ENCODE measurements around the gene VCL. TPM values are rescaled to one million over a fixed set of nuclear protein-coding genes. Genes with fewer than 3 reads are reported as not detected.
"Not testable (repeated sequence)": the region's sequence is repeated elsewhere in the genome, so short reads cannot be mapped to it uniquely, and the experiment has no call there.

VCL gene
- polyA plus RNA-seq, 1 donor from 2014 or later: 44.2 TPM

DNA sequence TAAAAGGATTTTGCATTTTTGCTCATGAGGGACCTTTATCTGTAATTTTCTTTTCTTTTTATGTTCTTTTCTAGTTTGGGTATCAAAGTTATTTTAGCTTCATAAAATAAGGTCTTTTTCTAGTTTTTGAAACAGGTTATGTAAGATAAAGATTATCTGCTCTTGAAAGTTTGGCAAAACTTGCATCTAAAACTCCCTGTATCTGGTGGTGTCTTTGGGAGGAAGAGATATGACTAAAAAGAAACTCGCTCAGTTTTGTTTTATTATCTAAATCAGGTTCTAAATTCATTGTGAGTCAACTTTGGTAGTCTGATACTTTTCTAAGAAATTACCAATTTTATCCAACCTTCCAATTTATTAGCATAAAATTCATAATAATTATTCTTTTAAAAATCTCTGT is 55.1 kb downstream of the VCL start:
- Mint-ChIP-seq H3K27me3 (no peaks in the 10 kb centered on the region), H3K9me3 (no peaks in the 10 kb centered on the region), H3K4me3 (no peak overlapping the region), H3K27ac (peak overlapping the region in 1 of 3 donors; percentile 39), H3K36me3 (peaks cover 2% of the 10 kb centered on the region), H3K4me1 (peaks cover 12 to 23% (median 15%) of the 10 kb centered on the region in 3 donors)

DNA sequence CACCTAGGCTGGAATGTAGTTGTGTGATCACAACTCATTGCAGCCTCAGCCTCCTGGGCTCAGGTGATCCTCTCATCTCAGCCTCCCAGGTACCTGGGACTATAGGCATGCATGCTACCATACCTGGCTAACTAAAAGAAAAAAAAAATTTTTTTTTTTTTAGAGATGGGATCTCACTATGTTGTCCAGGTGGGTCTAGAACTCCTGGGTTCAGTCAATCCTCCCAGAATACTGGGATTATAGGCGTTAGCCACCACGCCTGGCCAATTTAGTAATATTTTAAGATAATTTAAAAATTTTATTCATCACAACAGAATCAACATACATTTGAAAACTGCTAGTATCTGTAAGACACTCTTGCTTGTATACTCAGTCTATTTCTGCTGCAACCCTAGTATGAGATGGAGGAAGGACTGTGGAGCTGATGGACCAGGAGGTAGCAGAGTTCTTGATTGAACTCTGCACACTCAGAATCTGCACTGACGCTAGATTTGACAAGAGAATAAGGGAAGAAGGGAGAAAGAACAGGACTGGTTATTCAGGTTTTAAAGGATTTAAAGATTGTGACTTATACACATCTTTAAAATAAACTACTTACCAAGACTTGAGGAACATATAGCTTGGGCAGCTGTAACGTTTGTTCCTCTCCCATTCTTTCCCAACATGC is 57.6 kb downstream of the VCL start:
- H3K9me3 Mint-ChIP-seq: no peaks in the 10 kb centered on the region
- H3K36me3 Mint-ChIP-seq: peaks cover 4% of the 10 kb centered on the region
- H3K27me3 Mint-ChIP-seq: no peaks in the 10 kb centered on the region
- H3K27ac Mint-ChIP-seq: no peak overlapping the region
- no peak overlapping the region for H3K4me3 Mint-ChIP-seq
- H3K4me1 Mint-ChIP-seq: peaks cover 16 to 22% (median 19%) of the 10 kb centered on the region in 3 donors

DNA sequence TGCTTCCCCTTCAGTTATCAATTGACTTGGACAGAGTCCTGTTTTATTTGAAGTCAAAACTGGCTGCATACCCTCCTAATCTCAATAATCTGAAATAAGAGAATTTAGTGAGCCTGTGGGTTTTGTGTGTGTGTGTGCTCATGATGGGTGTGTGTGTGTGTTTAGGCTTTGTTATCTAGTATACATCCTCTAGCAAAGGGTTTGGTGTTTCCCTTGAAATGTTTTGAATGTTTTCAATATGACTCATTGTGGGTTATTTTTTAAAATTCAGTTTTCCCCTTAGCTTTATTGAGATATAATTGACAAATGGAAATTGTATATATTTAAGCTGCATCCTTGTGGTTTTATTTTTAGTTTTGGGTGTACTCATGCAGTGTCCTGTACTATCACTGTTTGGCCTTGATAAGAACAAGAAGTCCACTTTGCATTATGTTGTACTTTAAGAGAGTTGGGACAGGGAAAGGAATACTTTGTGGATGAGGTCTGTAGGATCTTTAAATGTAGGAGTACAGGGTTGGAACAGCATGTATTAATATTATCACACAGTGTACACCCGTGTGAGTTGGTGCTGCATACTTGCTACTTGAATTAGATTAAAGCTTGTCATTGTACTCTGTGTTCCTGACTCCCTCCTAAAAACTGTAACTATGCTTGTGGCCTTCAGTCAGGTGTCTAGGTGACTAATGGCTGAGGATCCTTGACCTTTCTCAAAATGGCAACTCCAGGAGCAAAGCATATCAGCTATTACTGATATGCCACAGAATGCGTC is 58.3 kb downstream of the VCL start:
- Mint-ChIP-seq H3K27ac (peak overlapping the region in 1 of 3 donors; percentile 32), H3K4me3 (no peak overlapping the region), H3K9me3 (no peaks in the 10 kb centered on the region), H3K4me1 (peaks cover 18 to 27% (median 19%) of the 10 kb centered on the region in 3 donors), H3K27me3 (no peaks in the 10 kb centered on the region), H3K36me3 (peaks cover 3% of the 10 kb centered on the region)

DNA sequence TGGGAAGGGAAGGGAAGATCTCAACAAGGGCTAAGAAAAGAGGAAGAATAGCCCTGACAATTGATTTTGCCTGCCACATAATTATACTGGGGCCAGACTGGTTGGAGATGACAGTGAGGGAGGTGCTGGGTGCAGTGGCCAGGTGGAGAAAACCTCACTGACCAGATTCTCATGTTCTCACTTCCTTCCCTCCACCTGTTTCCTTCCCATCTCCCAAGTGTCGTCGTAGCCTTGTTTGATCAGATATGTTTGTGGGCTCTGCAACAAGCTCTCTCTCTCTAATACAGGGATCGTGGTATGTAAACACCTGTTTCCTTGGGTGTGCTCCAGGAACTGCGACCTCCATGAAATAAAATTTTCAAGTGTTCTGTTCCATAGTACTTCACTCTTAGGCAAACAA is 60.2 kb downstream of the VCL start:
- Mint-ChIP-seq H3K4me1 (peaks cover 18 to 28% (median 19%) of the 10 kb centered on the region in 3 donors), H3K27ac (peak overlapping the region in 1 of 3 donors; percentile 71), H3K27me3 (no peaks in the 10 kb centered on the region), H3K4me3 (peak overlapping the region in 2 of 4 donors; percentile 19 to 79), H3K9me3 (no peaks in the 10 kb centered on the region), H3K36me3 (peaks cover 2% of the 10 kb centered on the region)

DNA sequence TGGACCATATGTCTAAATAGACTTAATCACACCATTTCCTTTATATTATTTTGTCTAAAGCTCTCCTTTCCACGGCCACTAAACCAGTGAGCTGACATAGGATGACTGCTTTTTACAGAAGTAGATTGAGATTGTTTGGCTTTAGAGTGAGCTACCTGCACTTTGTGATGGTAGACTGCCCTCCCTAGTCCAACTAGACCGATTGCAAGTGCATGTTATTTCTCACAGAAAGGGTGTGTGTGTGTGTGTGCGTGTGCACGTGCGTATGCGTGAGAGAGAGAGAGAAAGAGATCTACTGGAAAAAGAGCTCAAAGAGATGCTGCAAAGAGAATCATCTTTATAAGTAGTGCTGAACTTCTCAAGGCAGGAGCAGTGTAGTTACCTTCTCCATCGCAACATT is 60.7 kb downstream of the VCL start:
- H3K36me3 Mint-ChIP-seq: peaks cover 6% of the 10 kb centered on the region
- peak overlapping the region in 1 of 4 donors; percentile 30 for H3K4me3 Mint-ChIP-seq
- peak overlapping the region in 1 of 3 donors; percentile 15 for H3K27ac Mint-ChIP-seq
- peaks cover 18 to 27% (median 19%) of the 10 kb centered on the region in 3 donors for H3K4me1 Mint-ChIP-seq
- no peaks in the 10 kb centered on the region for H3K27me3 Mint-ChIP-seq
- H3K9me3 Mint-ChIP-seq: no peaks in the 10 kb centered on the region

DNA sequence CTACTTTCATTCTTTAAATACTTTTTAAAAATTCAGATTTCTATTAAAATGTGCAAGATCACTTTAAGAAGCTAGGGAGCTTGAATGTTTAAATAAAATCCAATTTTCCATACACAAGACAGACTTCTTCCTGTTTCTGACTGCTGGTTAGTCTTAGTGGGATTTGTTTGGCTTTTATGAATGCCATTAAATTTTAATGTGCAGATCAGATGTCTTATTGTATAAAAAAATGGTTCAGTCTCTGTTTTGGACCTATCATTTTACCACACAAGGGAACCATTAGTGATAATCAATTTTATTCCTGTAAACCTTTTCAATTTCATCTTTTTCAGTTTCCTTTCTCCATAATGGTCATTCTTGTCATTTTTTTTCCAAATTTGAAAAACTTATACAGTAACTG is 63.2 kb downstream of the VCL start:
- Mint-ChIP-seq H3K4me3 (no peak overlapping the region), H3K36me3 (peaks cover 12% of the 10 kb centered on the region), H3K4me1 (peaks cover 16 to 23% (median 16%) of the 10 kb centered on the region in 3 donors), H3K27ac (no peak overlapping the region), H3K9me3 (no peaks in the 10 kb centered on the region), H3K27me3 (no peaks in the 10 kb centered on the region)

DNA sequence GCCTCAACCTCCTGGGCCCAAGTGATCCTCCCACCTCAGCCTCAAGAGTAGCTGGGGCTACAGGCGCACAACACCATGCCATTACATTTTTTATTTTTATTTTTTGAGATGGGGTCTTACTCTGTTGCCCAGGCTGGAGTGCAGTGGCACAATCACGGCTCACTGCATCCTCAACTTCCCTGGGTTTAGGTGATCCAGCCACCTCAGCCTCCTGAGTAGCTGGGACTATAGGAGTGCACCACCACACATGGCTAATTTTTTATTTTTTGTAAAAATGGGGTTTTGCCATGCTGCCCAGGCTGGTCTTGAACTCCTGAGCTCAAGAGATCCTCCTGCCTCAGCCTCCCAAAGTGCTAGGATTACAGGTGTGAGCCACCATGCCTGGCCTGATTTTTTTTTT is 64.1 kb downstream of the VCL start:
- H3K4me1 Mint-ChIP-seq: peaks cover 11 to 17% (median 14%) of the 10 kb centered on the region in 3 donors
- not testable (repeated sequence) for H3K27me3 Mint-ChIP-seq, H3K27ac Mint-ChIP-seq, H3K4me3 Mint-ChIP-seq, H3K9me3 Mint-ChIP-seq
- peaks cover 12% of the 10 kb centered on the region for H3K36me3 Mint-ChIP-seq

DNA sequence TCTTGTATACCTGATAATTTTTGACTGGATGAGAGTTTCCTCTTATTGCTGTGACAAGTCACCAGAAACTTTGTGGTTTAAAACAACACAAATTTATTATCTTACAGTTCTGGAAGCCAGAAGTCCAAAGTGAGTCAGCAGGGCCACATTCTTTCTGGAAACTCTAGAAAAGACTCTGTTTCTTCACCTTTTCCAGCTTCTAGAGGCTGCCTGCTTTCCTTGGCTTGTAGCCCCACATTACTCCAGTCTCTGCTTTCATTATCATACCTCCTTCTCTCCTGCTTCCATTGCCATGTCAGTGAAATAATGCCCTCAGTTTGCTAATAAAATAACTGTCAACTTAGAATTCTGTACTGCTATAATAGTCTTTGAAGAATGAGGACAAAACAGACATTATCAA is 65.3 kb downstream of the VCL start:
- no peaks in the 10 kb centered on the region for H3K9me3 Mint-ChIP-seq
- no peak overlapping the region for H3K27ac Mint-ChIP-seq
- no peaks in the 10 kb centered on the region for H3K27me3 Mint-ChIP-seq
- H3K4me1 Mint-ChIP-seq: peaks cover 5 to 10% (median 7%) of the 10 kb centered on the region in 3 donors
- no peak overlapping the region for H3K4me3 Mint-ChIP-seq
- peaks cover 12% of the 10 kb centered on the region for H3K36me3 Mint-ChIP-seq

DNA sequence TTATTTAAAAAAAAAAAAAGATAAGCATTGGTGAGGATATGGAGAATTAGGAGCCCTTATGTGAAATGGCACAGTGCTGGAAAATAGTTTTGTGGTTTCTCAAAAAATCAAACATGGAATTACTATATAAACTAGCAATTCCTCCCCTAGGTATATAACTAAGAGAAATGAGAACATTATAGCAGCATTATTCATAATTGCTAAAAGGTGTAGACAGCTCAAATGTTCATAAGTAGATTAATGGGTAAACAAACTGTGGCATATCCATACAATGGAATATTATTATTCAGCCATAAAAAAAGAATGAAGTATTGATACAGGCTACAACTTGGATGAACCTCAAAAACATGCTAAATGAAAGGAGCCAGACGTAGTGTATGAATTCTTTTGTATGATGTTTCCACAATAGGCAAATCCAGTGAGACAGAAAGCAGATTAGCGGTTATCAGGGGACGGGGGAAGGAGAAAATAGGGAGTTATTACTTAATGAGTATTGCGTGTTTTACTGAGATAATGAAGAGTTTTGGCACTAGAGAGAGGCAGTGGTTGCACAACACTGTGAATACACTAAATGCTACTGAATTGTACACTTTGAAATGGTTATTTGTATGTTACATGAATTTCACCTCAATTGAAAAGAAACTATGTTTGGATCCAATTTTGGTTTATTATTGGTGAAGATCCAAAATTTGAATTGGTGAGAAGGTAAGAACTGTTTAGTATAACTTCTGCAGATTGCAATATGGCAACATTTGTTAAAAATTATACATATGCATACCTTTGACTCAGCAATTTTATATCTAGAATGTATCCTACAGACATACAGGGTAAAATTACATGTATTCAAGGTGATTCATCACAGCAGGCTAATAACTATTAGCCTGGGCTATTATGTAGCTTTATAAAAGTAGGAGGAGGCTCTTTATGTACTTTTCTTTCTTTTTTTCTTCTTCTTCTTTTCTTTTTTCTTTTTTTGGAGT is 69.7 kb downstream of the VCL start:
- H3K27me3 Mint-ChIP-seq: no peaks in the 10 kb centered on the region
- H3K9me3 Mint-ChIP-seq: no peaks in the 10 kb centered on the region
- H3K27ac Mint-ChIP-seq: no peak overlapping the region
- peaks cover 0 to 2% (median 1%) of the 10 kb centered on the region in 3 donors for H3K4me1 Mint-ChIP-seq
- H3K36me3 Mint-ChIP-seq: peaks cover 11% of the 10 kb centered on the region
- H3K4me3 Mint-ChIP-seq: no peak overlapping the region

DNA sequence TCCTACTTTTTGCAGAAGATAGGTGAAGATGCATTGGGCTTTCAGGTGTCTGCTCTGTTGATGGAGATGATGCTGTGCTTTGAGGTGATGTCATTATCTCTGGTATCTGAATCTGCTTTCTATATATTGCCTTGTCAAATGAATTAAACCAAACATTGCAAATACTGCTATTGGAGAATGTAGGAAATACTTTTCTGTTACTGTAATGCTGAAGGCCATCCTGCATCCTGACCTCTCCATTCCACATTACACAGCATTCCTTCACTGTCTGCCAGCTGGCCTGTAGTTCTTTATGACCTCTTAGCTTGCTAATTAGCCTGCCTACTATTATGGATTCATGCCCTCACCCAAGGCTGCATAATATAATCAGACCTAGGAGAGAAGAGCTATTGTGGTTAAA is 73.2 kb downstream of the VCL start:
- Mint-ChIP-seq H3K9me3 (no peaks in the 10 kb centered on the region), H3K36me3 (peaks cover 4% of the 10 kb centered on the region), H3K4me3 (no peak overlapping the region), H3K27me3 (no peaks in the 10 kb centered on the region), H3K27ac (no peak overlapping the region), H3K4me1 (peaks cover 7 to 12% (median 9%) of the 10 kb centered on the region in 3 donors)

DNA sequence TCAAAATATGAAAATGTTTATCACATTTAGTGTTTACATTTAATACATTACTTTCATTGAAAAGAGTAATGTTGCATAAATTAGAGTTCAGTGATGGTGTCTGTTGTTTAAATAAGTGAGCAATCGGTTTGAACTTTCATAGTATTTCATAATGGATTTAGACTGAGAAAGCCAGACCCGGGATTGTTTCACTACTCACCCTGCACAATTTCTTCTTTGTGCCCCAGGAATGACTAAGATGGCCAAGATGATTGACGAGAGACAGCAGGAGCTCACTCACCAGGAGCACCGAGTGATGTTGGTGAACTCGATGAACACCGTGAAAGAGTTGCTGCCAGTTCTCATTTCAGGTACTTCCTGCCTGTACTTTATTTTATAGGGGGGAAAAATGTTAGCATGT is 74.6 kb downstream of the VCL start:
- no peaks in the 10 kb centered on the region for H3K27me3 Mint-ChIP-seq
- H3K4me1 Mint-ChIP-seq: peaks cover 11 to 15% (median 13%) of the 10 kb centered on the region in 3 donors
- H3K9me3 Mint-ChIP-seq: no peaks in the 10 kb centered on the region
- peaks cover 5% of the 10 kb centered on the region for H3K36me3 Mint-ChIP-seq
- no peak overlapping the region for H3K4me3 Mint-ChIP-seq
- no peak overlapping the region for H3K27ac Mint-ChIP-seq

DNA sequence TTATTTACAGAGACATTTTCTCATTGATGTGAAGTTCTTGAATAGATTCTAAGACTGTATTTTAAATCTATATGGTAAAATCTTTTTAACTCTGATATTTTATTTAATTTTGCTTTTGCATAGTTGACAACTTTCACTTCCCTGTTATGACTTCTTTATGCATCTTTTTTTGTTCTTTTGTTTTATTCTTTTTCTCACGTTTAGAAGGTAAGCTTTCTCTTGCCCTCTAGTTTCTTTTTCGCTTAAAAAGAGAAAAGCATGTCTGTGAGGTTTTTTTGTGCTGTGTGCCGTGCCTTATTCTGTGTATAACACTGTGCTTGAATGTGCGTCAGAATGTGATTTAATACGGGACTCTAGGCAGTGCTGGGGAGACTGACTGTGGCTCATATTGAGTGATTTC is 78.0 kb downstream of the VCL start:
- peak overlapping the region in 2 of 4 donors; percentile 3 to 37 for H3K4me3 Mint-ChIP-seq
- H3K27me3 Mint-ChIP-seq: no peaks in the 10 kb centered on the region
- no peaks in the 10 kb centered on the region for H3K9me3 Mint-ChIP-seq
- H3K4me1 Mint-ChIP-seq: peaks cover 34 to 41% (median 39%) of the 10 kb centered on the region in 3 donors
- peak overlapping the region in 2 of 3 donors; percentile 70 to 89 for H3K27ac Mint-ChIP-seq
- H3K36me3 Mint-ChIP-seq: peaks cover 5% of the 10 kb centered on the region

DNA sequence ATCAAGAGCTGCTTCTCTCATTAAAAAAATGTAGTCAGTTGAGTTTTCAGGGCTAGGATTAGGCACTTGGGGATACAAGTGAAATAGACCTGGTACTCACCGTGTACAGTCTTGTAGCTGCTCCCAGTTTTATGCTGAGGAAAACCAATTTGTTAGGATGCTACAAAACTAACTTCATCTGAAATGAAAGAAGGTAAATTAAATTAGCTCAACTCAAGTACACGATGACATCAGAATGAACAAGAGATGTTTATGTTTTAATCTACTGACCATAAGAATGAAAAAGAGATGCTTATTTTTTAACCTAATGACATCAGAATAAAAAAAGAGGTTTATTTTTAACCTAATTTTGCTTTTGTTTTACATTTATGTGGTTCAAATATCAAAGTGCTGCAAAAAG is 79.0 kb downstream of the VCL start:
- Mint-ChIP-seq H3K4me3 (peak overlapping the region in 1 of 4 donors; percentile 58), H3K9me3 (no peaks in the 10 kb centered on the region), H3K36me3 (peaks cover 5% of the 10 kb centered on the region), H3K4me1 (peaks cover 36 to 46% (median 42%) of the 10 kb centered on the region in 3 donors), H3K27ac (no peak overlapping the region), H3K27me3 (no peaks in the 10 kb centered on the region)

DNA sequence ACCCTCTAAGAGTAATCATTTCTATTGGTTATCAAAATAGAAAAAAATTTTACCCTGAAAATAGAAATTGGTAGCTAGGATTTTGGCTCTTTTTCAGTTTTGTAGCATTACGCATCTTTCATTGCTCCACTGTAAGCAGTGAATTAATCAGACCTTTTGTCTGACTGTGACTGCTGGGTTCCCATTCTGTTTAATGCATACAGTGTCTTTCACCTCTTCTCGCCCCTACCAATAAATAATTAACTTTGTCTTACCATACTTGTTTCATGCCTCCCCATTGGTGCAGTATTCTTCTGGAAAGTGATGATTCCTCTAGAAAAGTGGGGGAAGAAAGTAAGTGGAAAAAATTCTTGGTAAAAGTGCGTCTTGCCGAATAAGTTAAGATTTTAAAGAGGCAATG is 79.5 kb downstream of the VCL start:
- H3K4me1 Mint-ChIP-seq: peaks cover 39 to 48% (median 42%) of the 10 kb centered on the region in 3 donors
- H3K27ac Mint-ChIP-seq: no peak overlapping the region
- no peaks in the 10 kb centered on the region for H3K27me3 Mint-ChIP-seq
- H3K9me3 Mint-ChIP-seq: no peaks in the 10 kb centered on the region
- H3K36me3 Mint-ChIP-seq: peaks cover 6% of the 10 kb centered on the region
- no peak overlapping the region for H3K4me3 Mint-ChIP-seq

DNA sequence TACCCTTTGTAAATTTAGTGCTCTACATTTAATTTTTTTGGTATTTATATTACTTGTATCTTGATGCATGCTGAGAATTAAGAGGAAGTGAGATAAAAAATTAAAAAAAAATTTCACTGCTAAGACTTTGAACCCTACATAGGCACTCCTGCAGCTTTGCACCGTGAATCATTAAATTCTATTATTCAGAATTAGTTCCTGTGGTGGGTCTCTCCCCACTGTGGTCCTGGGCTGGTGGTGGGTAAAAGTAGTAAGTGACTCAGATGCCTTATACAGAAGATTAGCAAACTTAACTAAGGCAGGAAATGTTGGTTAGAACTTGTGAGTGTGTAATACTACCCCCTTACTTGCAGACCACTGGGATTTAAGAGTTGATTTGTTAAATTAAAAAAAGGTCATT is 80.1 kb downstream of the VCL start:
- H3K9me3 Mint-ChIP-seq: no peaks in the 10 kb centered on the region
- H3K27me3 Mint-ChIP-seq: no peaks in the 10 kb centered on the region
- H3K4me1 Mint-ChIP-seq: peaks cover 39 to 49% (median 42%) of the 10 kb centered on the region in 3 donors
- peak overlapping the region in 1 of 3 donors; percentile 31 for H3K27ac Mint-ChIP-seq
- H3K4me3 Mint-ChIP-seq: peak overlapping the region in 1 of 4 donors; percentile 2
- peaks cover 7% of the 10 kb centered on the region for H3K36me3 Mint-ChIP-seq

Measured in IgD-negative memory B cell (primary cell).